LNCaP clone FGC (cell line): ENCODE data around the gene TNFRSF9.
"Not testable (repeated sequence)": the region's sequence is repeated elsewhere in the genome, so short reads cannot be mapped to it uniquely, and the experiment has no call there.

ENCODE experiments used
- DNase-seq: peaks from one replicate; pipeline ENCODE4 v3.0.0-alpha.2; 2011; ENCODE audit warnings: low read depth
- H3K4me3 ChIP-seq: 2 replicates; pipeline ENCODE4 v1.5.1; 2011; ENCODE audit warnings: mild to moderate bottlenecking, low read depth, low read length, control low read depth
- TF ChIP-seq, protein P1 (sequence below): IDR thresholded peaks from 2 replicates; pipeline ENCODE4 v1.5.1; 2012; ENCODE audit warnings: mild to moderate bottlenecking; ENCODE audit not compliant: control insufficient read depth, insufficient read depth; ENCODE audit errors: extremely low read depth

The TNFRSF9 gene

DNA sequence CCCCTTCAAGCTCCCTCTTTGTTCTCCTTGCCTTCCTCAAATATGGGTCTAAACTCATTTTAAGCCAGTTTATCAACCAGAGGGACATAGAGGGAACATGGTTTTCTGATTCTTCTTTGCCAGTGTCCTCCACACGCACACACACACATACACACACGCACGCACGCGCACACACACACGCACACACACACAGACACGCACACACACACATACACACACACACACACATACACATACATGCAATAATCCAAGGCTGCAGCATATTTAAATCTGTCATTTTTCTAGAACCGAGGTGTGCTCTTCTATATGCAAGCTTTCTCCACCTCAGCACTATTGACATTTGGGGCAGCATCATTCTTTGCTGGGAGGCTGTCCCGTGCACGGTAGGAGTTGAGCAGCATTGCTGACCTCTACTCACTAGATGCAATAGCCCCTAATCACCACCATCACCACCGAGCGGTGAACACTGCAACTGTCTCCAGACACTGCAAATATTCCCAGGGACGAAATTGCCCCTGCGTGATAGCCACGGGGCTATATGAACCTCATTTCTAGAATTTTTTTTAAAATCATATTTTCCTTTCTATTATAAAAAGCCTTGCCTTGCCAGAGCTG lies 8.0 kb downstream of the TNFRSF9 start:
- DNase-seq = no peak
- H3K4me3 ChIP-seq = no peak overlapping the region
- TF ChIP-seq, protein P1, sequence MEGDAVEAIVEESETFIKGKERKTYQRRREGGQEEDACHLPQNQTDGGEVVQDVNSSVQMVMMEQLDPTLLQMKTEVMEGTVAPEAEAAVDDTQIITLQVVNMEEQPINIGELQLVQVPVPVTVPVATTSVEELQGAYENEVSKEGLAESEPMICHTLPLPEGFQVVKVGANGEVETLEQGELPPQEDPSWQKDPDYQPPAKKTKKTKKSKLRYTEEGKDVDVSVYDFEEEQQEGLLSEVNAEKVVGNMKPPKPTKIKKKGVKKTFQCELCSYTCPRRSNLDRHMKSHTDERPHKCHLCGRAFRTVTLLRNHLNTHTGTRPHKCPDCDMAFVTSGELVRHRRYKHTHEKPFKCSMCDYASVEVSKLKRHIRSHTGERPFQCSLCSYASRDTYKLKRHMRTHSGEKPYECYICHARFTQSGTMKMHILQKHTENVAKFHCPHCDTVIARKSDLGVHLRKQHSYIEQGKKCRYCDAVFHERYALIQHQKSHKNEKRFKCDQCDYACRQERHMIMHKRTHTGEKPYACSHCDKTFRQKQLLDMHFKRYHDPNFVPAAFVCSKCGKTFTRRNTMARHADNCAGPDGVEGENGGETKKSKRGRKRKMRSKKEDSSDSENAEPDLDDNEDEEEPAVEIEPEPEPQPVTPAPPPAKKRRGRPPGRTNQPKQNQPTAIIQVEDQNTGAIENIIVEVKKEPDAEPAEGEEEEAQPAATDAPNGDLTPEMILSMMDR = no peak

DNA sequence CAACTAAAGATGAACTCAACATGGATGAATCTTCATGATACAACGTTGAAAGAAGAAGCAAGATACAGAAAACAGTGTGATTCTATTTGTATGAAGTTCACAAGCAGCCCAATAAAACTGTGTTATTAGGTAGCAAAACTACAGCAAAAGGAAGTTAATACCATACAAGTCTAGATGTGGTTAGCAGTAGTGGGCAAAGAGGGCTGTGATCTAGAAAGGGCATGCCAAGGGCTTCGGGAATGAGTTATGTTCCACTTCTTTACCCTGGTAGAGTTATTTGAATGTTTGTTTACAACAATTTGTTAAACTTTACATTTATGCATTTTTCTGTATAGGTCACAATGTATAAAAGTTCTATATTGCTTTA lies 9.2 kb downstream of the TNFRSF9 start:
- H3K4me3 ChIP-seq = no peak overlapping the region
- DNase-seq = no peak
- TF ChIP-seq, protein P1 = no peak

DNA sequence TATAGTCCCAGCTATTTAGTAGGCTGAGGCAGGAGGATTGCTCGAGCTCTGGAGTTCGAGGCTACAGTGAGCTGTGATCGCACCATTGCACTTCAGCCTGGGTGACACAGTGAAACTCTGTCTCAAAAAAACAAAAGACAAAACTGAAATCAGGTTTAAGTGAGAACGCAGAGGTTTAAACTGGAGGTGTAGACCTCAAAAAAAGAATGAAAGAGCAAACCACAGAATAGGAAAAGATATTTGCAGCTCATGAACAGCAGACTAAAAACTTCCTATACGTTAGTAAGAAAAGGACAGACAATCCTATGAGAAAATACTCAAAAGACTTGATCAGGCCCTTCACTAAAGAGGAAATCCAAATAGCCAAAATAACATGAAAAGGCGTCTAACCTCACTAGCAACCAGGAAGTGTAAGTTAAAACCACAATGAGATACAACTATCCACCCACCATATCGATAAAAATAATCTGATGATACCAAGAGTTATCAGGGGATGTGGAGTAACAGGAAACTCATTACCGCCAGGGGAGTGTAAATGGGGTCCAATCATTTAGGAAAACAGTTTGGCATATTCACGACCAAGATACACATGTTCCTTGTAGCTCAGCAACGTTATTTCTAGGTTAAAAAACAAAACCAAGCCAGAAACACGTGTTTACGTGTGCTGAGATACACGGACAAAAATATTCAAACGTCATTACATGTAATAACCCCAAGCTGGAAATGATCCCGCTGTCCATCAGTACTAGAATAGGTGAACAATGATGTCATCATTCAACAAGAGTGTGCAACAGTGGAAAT lies 9.8 kb downstream of the TNFRSF9 start:
- DNase-seq = no peak
- no peak overlapping the region for H3K4me3 ChIP-seq
- TF ChIP-seq, protein P1 = no peak

DNA sequence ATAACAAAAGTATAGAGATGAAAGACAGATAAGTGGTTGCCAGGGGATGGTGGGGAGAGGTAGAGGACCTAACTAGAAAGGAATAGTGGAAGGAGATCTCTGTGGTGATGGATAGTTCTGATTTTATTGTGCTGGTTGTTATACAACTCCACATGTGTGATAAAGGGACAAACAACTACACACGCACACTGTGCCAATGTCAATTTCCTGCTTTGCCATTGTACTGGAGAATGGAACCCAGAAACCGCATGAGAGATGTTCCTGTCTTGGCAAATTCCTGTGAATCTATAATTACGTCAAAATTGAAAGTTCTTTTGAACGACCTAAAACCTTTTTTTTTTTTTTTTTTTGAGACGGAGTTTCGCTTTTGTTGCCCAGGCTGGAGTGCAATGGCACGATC lies 11.0 kb downstream of the TNFRSF9 start:
- H3K4me3 ChIP-seq = no peak overlapping the region
- DNase-seq = no peak
- TF ChIP-seq, protein P1 = no peak

DNA sequence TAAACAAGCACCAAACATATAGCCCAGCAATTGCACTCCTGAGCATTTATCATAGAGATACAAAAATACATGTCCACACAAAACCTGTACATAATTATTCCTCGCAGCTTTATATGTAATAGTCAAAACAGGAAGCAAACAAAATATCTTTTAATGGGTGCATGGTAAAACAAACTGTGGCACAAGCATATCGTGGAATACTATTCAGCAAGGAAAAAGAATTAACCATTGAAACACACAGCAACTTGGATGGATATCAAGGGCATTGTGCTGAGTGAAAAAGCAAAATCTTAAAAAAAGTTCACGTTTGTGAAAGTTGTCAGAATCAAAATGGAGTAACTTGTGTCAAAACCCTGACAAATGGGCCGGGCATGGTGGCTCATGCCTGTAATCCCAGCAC lies 12.4 kb downstream of the TNFRSF9 start:
- TF ChIP-seq, protein P1 = no peak
- H3K4me3 ChIP-seq = no peak overlapping the region
- no peak for DNase-seq

DNA sequence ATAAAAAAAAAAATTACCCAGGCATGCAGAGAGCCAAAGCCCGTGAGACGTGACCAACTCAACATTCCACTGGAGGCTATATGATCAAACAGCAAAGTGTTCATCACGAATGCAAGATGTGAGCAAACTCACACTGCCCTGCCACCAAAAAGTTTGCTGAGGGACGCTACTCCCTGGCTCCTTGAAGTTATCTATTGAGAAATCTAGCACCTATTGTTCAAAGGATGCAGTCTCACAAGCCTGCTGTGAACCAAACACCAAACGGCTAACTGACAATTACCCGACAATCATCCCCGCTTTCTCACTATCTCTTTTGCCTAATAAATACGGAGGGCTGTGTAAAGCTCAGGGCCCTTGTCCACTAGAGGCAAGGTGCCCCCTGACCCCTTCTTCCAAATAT lies 13.6 kb downstream of the TNFRSF9 start:
- not testable (repeated sequence) for H3K4me3 ChIP-seq, DNase-seq

DNA sequence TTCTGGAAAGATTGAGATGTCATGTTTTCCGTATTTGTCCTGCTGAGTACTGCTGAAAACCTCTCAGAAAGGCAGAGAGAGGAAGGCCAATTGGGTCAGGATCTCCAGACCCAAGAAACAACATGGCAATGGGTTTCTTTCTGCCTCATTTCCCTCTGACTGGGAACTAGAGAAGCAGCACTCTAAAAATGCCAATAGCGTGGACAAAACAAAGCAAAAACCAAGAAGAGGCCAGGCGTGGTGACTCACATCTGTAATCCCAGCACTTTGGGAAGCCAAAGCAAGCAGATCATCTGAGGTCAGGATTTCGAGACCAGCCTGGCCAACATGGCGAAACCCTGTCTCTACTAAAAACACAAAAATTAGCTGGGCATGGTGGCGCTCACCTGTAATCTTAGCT lies 18.3 kb downstream of the TNFRSF9 start:
- TF ChIP-seq, protein P1 = no peak
- no peak for DNase-seq
- H3K4me3 ChIP-seq = no peak overlapping the region
